Measurements from ENCODE around the gene STRBP.
"Not testable (repeated sequence)": the region's sequence is repeated elsewhere in the genome, so short reads cannot be mapped to it uniquely, and the experiment has no call there.

The STRBP gene

GRCh38 chr9:123268465-123269259 lies at the start of gene STRBP:
STRBP (minus strand) TSS chr9:123268586; CDS start chr9:123184134, 84,452 bp downstream.
- DNase-seq (ENCODE audit: low read depth in 2 of 3, low spot score in 1 of 3) = peak; percentile 79 to 90 (median 84)

GRCh38 chr9:123316053-123316718 lies 47.8 kb upstream of the STRBP start:
- no peak for DNase-seq (ENCODE audit: low read depth in 2 of 3, low spot score in 1 of 3)

GRCh38 chr9:123315635-123316034 lies 47.2 kb upstream of the STRBP start:
- no peak for DNase-seq (ENCODE audit: low read depth in 2 of 3, low spot score in 1 of 3)

GRCh38 chr9:123314617-123315016 lies 46.2 kb upstream of the STRBP start:
- no peak for DNase-seq (ENCODE audit: low read depth in 2 of 3, low spot score in 1 of 3)

GRCh38 chr9:123312306-123312877 lies 44.0 kb upstream of the STRBP start:
- no peak for DNase-seq (ENCODE audit: low read depth in 2 of 3, low spot score in 1 of 3)

- DNase-seq (ENCODE audit: low read depth in 2 of 3, low spot score in 1 of 3) = no peak
Measured at GRCh38 chr9:123311250-123311752, 42.9 kb upstream of the STRBP start.

- no peak for DNase-seq (ENCODE audit: low read depth in 2 of 3, low spot score in 1 of 3)
Measured at GRCh38 chr9:123310551-123311249, 42.3 kb upstream of the STRBP start.

- no peak for DNase-seq (ENCODE audit: low read depth in 2 of 3, low spot score in 1 of 3)
Measured at GRCh38 chr9:123309611-123310010, 41.2 kb upstream of the STRBP start.

- DNase-seq (ENCODE audit: low read depth in 2 of 3, low spot score in 1 of 3) = no peak
Measured at GRCh38 chr9:123305879-123306278, 37.5 kb upstream of the STRBP start.

- no peak for DNase-seq (ENCODE audit: low read depth in 2 of 3, low spot score in 1 of 3)
Measured at GRCh38 chr9:123304340-123304691, 35.9 kb upstream of the STRBP start.

- no peak for DNase-seq (ENCODE audit: low read depth in 2 of 3, low spot score in 1 of 3)
Measured at GRCh38 chr9:123302348-123303214, 34.2 kb upstream of the STRBP start.

GRCh38 chr9:123301936-123302335 lies 33.5 kb upstream of the STRBP start:
- not testable (repeated sequence) for DNase-seq (ENCODE audit: low read depth in 2 of 3, low spot score in 1 of 3)

GRCh38 chr9:123300554-123300953 lies 32.2 kb upstream of the STRBP start:
- DNase-seq (ENCODE audit: low read depth in 2 of 3, low spot score in 1 of 3) = no peak

- DNase-seq (ENCODE audit: low read depth in 2 of 3, low spot score in 1 of 3) = no peak
Measured at GRCh38 chr9:123299558-123300126, 31.3 kb upstream of the STRBP start.

GRCh38 chr9:123296174-123296573 lies 27.8 kb upstream of the STRBP start:
- no peak for DNase-seq (ENCODE audit: low read depth in 2 of 3, low spot score in 1 of 3)

- no peak for DNase-seq (ENCODE audit: low read depth in 2 of 3, low spot score in 1 of 3)
Measured at GRCh38 chr9:123291736-123292135, 23.4 kb upstream of the STRBP start.

GRCh38 chr9:123290764-123291163 lies 22.4 kb upstream of the STRBP start:
- no peak for DNase-seq (ENCODE audit: low read depth in 2 of 3, low spot score in 1 of 3)

- no peak for DNase-seq (ENCODE audit: low read depth in 2 of 3, low spot score in 1 of 3)
Measured at GRCh38 chr9:123287639-123288038, 19.3 kb upstream of the STRBP start.

GRCh38 chr9:123286324-123286723 lies 17.9 kb upstream of the STRBP start:
- no peak for DNase-seq (ENCODE audit: low read depth in 2 of 3, low spot score in 1 of 3)

GRCh38 chr9:123284656-123285055 lies 16.3 kb upstream of the STRBP start:
- DNase-seq (ENCODE audit: low read depth in 2 of 3, low spot score in 1 of 3) = no peak
